Measurements from ENCODE around the gene BCL2L14. TPM values are rescaled to one million over a fixed set of nuclear protein-coding genes. Genes with fewer than 3 reads are reported as not detected.

The BCL2L14 gene
- total and polyA plus RNA-seq, 9 of the 15 experiments (the other 6 are each of a cell fraction or from before 2014, with no cell fraction given): not detected

DNA sequence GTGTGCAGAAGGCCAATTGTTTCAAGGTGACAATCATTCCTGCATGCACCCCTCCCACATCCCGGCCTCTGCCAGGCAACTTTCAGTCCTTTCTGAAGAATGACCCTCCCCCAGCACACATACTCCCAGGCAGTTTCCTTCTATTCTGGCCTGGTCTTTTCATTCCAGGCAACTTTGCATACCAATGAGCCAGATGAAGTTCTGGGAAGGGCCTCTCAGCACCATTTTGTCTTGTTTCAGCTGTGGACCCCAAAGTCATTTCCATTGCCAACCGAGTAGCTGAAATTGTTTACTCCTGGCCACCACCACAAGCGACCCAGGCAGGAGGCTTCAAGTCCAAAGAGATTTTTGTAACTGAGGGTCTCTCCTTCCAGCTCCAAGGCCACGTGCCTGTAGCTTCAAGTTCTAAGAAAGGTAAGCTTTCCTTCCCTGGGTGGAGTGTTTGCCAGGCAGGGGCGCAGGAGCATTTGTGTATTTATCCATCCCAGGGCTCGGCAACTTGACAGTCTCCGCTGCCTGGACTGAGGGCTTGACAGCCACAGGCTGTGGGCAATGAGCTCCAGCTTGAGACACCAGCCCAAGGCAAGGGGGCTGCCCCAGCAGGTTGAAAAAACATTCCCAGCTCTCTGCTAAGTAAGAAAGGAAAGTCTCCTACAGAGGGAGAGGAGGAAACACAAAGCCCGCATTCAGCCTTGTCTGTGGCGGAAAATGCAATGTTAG, 16.4 kb downstream of the BCL2L14 start:
- TF ChIP-seq SIX5 (IDR thresholded peaks at IDR 0.05; ENCODE audit: borderline replicate concordance in 1 of 2, insufficient read depth in 1 of 2, low read depth in 1 of 2, low read length in 2 of 2) (no peak), ZNF408 (CRISPR knock-in tag; IDR thresholded peaks at IDR 0.05; ENCODE audit: low read depth) (no peak)
- TF ChIP-seq, protein P1, sequence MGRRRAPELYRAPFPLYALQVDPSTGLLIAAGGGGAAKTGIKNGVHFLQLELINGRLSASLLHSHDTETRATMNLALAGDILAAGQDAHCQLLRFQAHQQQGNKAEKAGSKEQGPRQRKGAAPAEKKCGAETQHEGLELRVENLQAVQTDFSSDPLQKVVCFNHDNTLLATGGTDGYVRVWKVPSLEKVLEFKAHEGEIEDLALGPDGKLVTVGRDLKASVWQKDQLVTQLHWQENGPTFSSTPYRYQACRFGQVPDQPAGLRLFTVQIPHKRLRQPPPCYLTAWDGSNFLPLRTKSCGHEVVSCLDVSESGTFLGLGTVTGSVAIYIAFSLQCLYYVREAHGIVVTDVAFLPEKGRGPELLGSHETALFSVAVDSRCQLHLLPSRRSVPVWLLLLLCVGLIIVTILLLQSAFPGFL (CRISPR knock-in tag; IDR thresholded peaks at IDR 0.05): no peak
- ATAC-seq (no peak), FAIRE-seq (no peak), DNase-seq (ENCODE audit: extremely low read depth in 1 of 4, low spot score in 3 of 4) (no peak)
- no peaks in the 10 kb centered on the region for H3K27me3 ChIP-seq (ENCODE audit: control insufficient read depth in 2 of 2, insufficient read depth in 2 of 2, low read length in 2 of 2)
- H3K9ac ChIP-seq (ENCODE audit: insufficient read depth in 1 of 2, low read depth in 2 of 2, low read length in 2 of 2): no peak overlapping the region
- WGBS (ENCODE audit: insufficient coverage, low coverage, missing lambda C conversion rate): 45% methylated on average over 7 of the region's 9 CpGs
- no peaks in the 10 kb centered on the region for H4K20me1 ChIP-seq (replicated peaks; ENCODE audit: control insufficient read depth, insufficient read depth, low read length)
- ChIA-PET CTCF (ENCODE audit: low intra/inter-chr PET ratio) (no interaction called here), POLR2A (interaction anchor here (0.6 kb wide), 1 partner anchor 115 kb away, joined by 3 read pairs; no protein-coding TSS in a partner anchor)
- H3K9me1 ChIP-seq (ENCODE audit: control insufficient read depth, insufficient read depth, low read length): no peaks in the 10 kb centered on the region
- no peaks in the 10 kb centered on the region for H3K79me2 ChIP-seq (ENCODE audit: control insufficient read depth, insufficient read depth, low read length)
- no TSS peak for BruUV-seq (replicated peaks)
- H3K4me2 ChIP-seq (ENCODE audit: insufficient read depth, low read length): no peak overlapping the region
- H3K4me1 ChIP-seq (replicated peaks in 1 of 2; ENCODE audit: control insufficient read depth in 2 of 2, insufficient read depth in 2 of 2, low read length in 2 of 2): peaks cover 0 to under 1% of the 10 kb centered on the region in 2 experiments; a peak in 2 of 5 replicates
- intact Hi-C loops (cut with micrococcal nuclease): no loop called here
- H2AFZ ChIP-seq (ENCODE audit: low read depth, low read length): no peak overlapping the region
- H3K9me3 ChIP-seq (replicated peaks; ENCODE audit: control insufficient read depth, insufficient read depth, low read depth, low read length): no peaks in the 10 kb centered on the region
- in situ Hi-C loops (cut with MboI): loop anchor here (10.0 kb wide), 2 partner anchors 468 to 618 kb away; no protein-coding TSS in a partner anchor
- no peaks in the 10 kb centered on the region for H3K36me3 ChIP-seq (ENCODE audit: control insufficient read depth, insufficient read depth, low read length)
- no peak overlapping the region for H3K4me3 ChIP-seq
- no peak overlapping the region for H3K27ac ChIP-seq (ENCODE audit: extremely low read depth, low read depth, low read length)

Data from K562 (cell line).